NCI-H748 (cell line): ENCODE results near the gene GNAT2.

Experiments
- DNase-seq: peaks from one replicate; lab custom pipeline; 2025; ENCODE audit not compliant: unreplicated experiment; lab: John Stamatoyannopoulos, UW

The GNAT2 gene

DNA sequence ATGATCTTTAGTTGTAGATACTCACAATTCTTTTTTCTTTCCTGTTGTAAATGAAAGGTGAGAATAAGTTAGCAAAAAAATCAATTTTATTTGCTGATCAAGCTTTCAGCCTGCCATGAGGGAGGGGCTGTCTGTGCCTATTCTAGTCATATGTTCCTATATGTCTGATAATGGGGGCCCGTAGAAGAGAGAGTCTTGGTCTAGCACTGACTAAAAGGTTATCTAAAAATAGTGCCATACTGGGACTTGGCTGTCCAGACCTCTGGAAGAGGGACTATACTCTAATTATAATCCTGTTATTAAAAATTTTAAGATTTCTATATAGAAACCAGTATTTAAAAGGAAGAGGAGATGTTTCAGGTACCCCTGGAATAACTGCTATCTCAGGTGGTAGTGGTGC, 52.4 kb downstream of the GNAT2 start:
- no peak for DNase-seq

DNA sequence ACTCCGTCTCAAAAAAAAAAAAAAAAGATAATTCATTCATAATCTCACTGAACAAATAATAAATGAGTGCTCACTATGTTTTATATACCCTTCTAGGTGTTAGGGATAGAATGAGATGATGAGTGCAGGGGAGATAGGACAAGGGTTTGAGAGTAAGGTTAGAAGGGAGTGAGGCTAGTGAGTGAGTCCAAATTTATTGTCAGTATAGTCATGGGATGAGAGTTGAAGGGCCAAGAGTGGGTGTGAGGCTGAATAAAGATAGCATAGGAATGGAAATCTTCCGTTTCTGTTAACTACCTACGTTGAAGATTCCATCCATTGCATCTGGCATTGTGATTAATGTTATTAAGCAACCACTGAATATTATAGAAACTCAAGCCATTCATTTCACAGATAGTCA, 54.2 kb downstream of the GNAT2 start:
- DNase-seq = no peak

DNA sequence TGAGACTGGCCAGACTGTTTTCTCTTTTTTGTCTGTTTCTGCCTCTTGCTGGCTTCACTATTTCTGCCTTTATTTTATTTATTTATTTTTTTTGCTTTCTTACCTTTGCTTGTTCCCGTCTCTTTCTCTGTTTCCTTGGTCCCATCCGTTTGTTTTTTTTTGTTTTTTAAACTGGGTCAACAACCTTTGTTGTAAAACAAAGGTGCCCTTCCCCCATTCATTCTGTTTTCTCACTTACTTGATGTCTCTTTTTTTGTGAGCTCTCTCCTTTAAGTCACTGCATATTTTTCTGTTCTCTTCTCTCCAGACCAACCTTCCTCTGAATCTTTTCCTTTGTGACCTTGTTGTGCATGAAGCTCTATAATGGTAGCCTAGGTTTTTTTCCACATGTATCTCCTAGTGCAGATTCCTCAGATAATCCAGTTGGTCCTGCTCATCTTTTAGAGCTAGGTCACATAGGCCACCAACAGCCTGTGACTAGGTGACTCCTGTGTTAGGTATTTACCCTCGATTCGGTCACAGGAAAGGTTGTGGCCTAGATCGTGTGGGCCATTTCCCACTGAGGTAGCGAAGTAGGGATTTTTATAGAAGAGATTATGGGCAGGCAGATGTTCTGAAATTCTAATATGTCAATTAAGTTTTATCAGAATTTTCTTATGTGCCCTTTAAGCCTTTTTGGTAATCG, 55.1 kb downstream of the GNAT2 start:
- DNase-seq = no peak

DNA sequence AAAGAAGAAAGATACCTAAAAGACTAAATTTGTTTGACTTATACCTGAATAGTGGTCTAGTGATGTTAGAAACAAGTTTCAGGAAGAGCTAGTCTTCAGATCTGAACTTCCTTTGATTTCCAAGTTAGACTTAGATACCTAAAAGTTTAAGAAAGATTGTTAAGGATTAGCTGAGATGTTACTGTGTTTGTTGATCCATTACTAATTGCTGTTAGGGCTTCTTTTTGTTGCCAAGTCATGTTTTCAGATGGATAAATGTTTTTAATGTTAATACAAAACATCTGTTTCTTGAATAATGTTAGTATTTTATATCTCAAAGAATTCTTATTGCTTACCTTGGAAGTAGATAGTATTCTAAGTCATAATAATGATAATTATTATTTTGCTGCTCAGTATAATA, 59.4 kb downstream of the GNAT2 start:
- no peak for DNase-seq

DNA sequence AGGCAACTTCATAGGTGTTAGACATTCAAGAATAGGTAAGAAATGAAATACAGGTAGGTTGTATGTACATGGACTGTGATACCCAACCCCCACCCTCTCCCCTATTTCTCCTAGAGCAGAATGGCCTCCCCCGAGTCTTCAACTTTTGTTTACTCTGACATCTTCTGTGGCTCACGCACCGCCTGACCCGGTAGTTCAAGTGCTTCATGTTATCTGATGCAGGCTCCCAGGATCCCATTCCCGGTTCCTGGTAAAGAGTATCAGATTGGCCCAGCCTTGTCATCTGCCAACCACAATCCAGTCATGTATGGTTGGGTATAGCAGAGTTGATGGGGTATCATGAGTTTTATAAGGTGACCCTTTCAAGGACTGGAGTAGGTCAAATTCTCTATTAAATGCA, 61.9 kb downstream of the GNAT2 start:
- DNase-seq = no peak

DNA sequence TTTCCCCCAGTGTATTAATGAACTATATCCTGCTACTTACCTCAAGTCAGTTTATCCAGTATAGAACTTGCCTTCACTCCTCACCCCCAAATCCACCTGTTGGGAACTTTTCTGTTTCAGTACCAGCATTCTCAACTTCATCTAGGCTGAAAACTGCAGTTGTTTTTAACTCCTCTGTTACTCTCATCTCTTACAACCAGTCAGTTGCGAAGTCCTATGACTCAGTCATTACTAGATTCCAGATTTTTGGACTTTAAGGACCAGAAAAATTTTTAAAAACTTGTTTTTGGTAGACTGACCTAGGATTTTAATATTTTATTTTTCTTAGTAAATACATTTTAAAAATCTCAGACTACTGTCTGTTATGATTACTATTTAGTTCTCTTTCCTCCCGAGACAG, 62.9 kb downstream of the GNAT2 start:
- DNase-seq = no peak
